T-helper 17 cell (primary cell): ENCODE data around the gene CNNM3. TPM values are rescaled to one million over a fixed set of nuclear protein-coding genes. Genes with fewer than 3 reads are reported as not detected.

Source experiments
- ATAC-seq: fragments of 150-1000 bp; cut with Tn5 transposase; 2 replicates; pipeline ENCODE4 v1.10.0; 2021; ENCODE audit warnings: mild to moderate bottlenecking, moderate library complexity
- DNase-seq, 3 donors: peaks; one replicate each; pipeline versions ENCODE4 v3.0.0 to v3.0.0-alpha.2; 2020 to 2021
- H3K9me3 ChIP-seq: one replicate; pipeline ENCODE4 v1.7.0; 2013; ENCODE audit warnings: low read length, mild to moderate bottlenecking; ENCODE audit not compliant: control insufficient read depth, poor library complexity, severe bottlenecking
- H3K27ac Mint-ChIP-seq: one replicate; pipeline ENCODE4 v1.8.0; 2022; ENCODE audit warnings: mild to moderate bottlenecking, moderate library complexity, mixed read lengths
- H3K27me3 Mint-ChIP-seq: one replicate; pipeline ENCODE4 v1.8.0; 2022; ENCODE audit warnings: mixed read lengths
- H3K36me3 Mint-ChIP-seq: one replicate; pipeline ENCODE4 v1.8.0; 2022; ENCODE audit warnings: low read depth, mixed read lengths
- H3K4me1 Mint-ChIP-seq: one replicate; pipeline ENCODE4 v1.8.0; 2022; ENCODE audit warnings: mild to moderate bottlenecking, mixed read lengths
- H3K4me3 Mint-ChIP-seq: one replicate; pipeline ENCODE4 v1.8.0; 2022; ENCODE audit warnings: mild to moderate bottlenecking, moderate library complexity, mixed read lengths
- total RNA-seq, 4 donors: library from RNA in 2 of 4; stranded (reverse) in 2 of 4; gene quantifications; one replicate each; pipeline ENCODE4 v1.2.3 and lab custom pipeline; 2022 to 2026

The CNNM3 gene
- 10 to 100 TPM; 30.8 to 39.5 TPM for total RNA-seq
- 38.0 to 42.4 reads per million in 2 donors for total RNA-seq (lab: John Stamatoyannopoulos, UW)

- no peaks in the 10 kb centered on the region for H3K9me3 ChIP-seq
- DNase-seq (peak; percentile 91 to 96 (median 94)), ATAC-seq (peak; percentile 93)
- Mint-ChIP-seq H3K27ac (peak within 1 kb of the TSS; percentile 77), H3K4me3 (peak within 1 kb of the TSS; percentile 88), H3K36me3 (no peaks in the 10 kb centered on the region), H3K27me3 (no peaks in the 10 kb centered on the region), H3K4me1 (peaks cover 50% of the 10 kb centered on the region)
Measured at GRCh38 chr2:96816127-96816835, at the start of gene CNNM3. TSS of gene CNNM3 (plus strand) at chr2:96816268. CDS start at chr2:96816278, 10 bp downstream.

- H3K4me1 Mint-ChIP-seq, result peaks cover 40% of the 10 kb centered on the region
- ATAC-seq (no peak), DNase-seq (no peak)
- no peaks in the 10 kb centered on the region for H3K27me3 Mint-ChIP-seq
- no peaks in the 10 kb centered on the region for H3K9me3 ChIP-seq
- H3K27ac Mint-ChIP-seq, result peak overlapping the region; percentile 41
- no peak overlapping the region for H3K4me3 Mint-ChIP-seq
- H3K36me3 Mint-ChIP-seq, result no peaks in the 10 kb centered on the region
Measured at GRCh38 chr2:96767135-96767871, 48.8 kb upstream of the CNNM3 start.

- H3K27me3 Mint-ChIP-seq, result no peaks in the 10 kb centered on the region
- no peaks in the 10 kb centered on the region for H3K9me3 ChIP-seq
- ATAC-seq (no peak), DNase-seq (no peak)
- no peak overlapping the region for H3K4me3 Mint-ChIP-seq
- H3K36me3 Mint-ChIP-seq, result no peaks in the 10 kb centered on the region
- H3K27ac Mint-ChIP-seq, result peak overlapping the region; percentile 60
- H3K4me1 Mint-ChIP-seq, result peaks cover 42% of the 10 kb centered on the region
Measured at GRCh38 chr2:96768083-96768561, 47.9 kb upstream of the CNNM3 start.

GRCh38 chr2:96769814-96770213, 46.3 kb upstream of the CNNM3 start:
- DNase-seq (no peak), ATAC-seq (no peak)
- H3K36me3 Mint-ChIP-seq, result no peaks in the 10 kb centered on the region
- no peaks in the 10 kb centered on the region for H3K27me3 Mint-ChIP-seq
- peak overlapping the region; percentile 60 for H3K27ac Mint-ChIP-seq
- H3K4me3 Mint-ChIP-seq, result no peak overlapping the region
- no peaks in the 10 kb centered on the region for H3K9me3 ChIP-seq
- H3K4me1 Mint-ChIP-seq, result peaks cover 40% of the 10 kb centered on the region

- H3K27ac Mint-ChIP-seq, result peak overlapping the region; percentile 60
- peaks cover 40% of the 10 kb centered on the region for H3K4me1 Mint-ChIP-seq
- ATAC-seq, result no peak
- no peak overlapping the region for H3K4me3 Mint-ChIP-seq
- H3K36me3 Mint-ChIP-seq, result no peaks in the 10 kb centered on the region
- no peaks in the 10 kb centered on the region for H3K27me3 Mint-ChIP-seq
- no peak for DNase-seq
- H3K9me3 ChIP-seq, result no peaks in the 10 kb centered on the region
Measured at GRCh38 chr2:96770442-96771202, 45.4 kb upstream of the CNNM3 start.

- H3K4me3 Mint-ChIP-seq, result peak overlapping the region; percentile 91
- DNase-seq (no peak), ATAC-seq (no peak)
- peak overlapping the region; percentile 95 for H3K27ac Mint-ChIP-seq
- no peaks in the 10 kb centered on the region for H3K27me3 Mint-ChIP-seq
- H3K4me1 Mint-ChIP-seq, result peaks cover 32% of the 10 kb centered on the region
- no peaks in the 10 kb centered on the region for H3K9me3 ChIP-seq
- H3K36me3 Mint-ChIP-seq, result no peaks in the 10 kb centered on the region
Measured at GRCh38 chr2:96771796-96772618, 44.1 kb upstream of the CNNM3 start.

- ATAC-seq (no peak), DNase-seq (no peak)
- Mint-ChIP-seq H3K4me1 (peaks cover 29% of the 10 kb centered on the region), H3K36me3 (no peaks in the 10 kb centered on the region), H3K27ac (peak overlapping the region; percentile 95), H3K4me3 (peak overlapping the region; percentile 91), H3K27me3 (no peaks in the 10 kb centered on the region)
- no peaks in the 10 kb centered on the region for H3K9me3 ChIP-seq
Measured at GRCh38 chr2:96772903-96773671, 43.0 kb upstream of the CNNM3 start.

- no peaks in the 10 kb centered on the region for H3K27me3 Mint-ChIP-seq
- peak; percentile 80 for ATAC-seq
- H3K4me3 Mint-ChIP-seq, result peak overlapping the region; percentile 91
- H3K36me3 Mint-ChIP-seq, result no peaks in the 10 kb centered on the region
- H3K4me1 Mint-ChIP-seq, result peaks cover 23% of the 10 kb centered on the region
- peak in 1 of 3 donors; percentile 28 for DNase-seq
- H3K9me3 ChIP-seq, result no peaks in the 10 kb centered on the region
- peak overlapping the region; percentile 95 for H3K27ac Mint-ChIP-seq
Measured at GRCh38 chr2:96773922-96774321, 42.1 kb upstream of the CNNM3 start.

- DNase-seq (no peak), ATAC-seq (no peak)
- H3K9me3 ChIP-seq, result no peaks in the 10 kb centered on the region
- no peak overlapping the region for H3K27ac Mint-ChIP-seq
- peaks cover 21% of the 10 kb centered on the region for H3K4me1 Mint-ChIP-seq
- no peaks in the 10 kb centered on the region for H3K36me3 Mint-ChIP-seq
- H3K27me3 Mint-ChIP-seq, result no peaks in the 10 kb centered on the region
- H3K4me3 Mint-ChIP-seq, result peak overlapping the region; percentile 62
Measured at GRCh38 chr2:96775160-96775559, 40.9 kb upstream of the CNNM3 start.

GRCh38 chr2:96783388-96783787, 32.7 kb upstream of the CNNM3 start:
- Mint-ChIP-seq H3K4me1 (no peaks in the 10 kb centered on the region), H3K4me3 (no peak overlapping the region), H3K27me3 (no peaks in the 10 kb centered on the region), H3K27ac (no peak overlapping the region), H3K36me3 (no peaks in the 10 kb centered on the region)
- no peaks in the 10 kb centered on the region for H3K9me3 ChIP-seq
- ATAC-seq (no peak), DNase-seq (no peak)

- no peak for DNase-seq
- no peak overlapping the region for H3K27ac Mint-ChIP-seq
- no peaks in the 10 kb centered on the region for H3K36me3 Mint-ChIP-seq
- no peaks in the 10 kb centered on the region for H3K9me3 ChIP-seq
- ATAC-seq, result no peak
- no peaks in the 10 kb centered on the region for H3K27me3 Mint-ChIP-seq
- peaks cover 6% of the 10 kb centered on the region for H3K4me1 Mint-ChIP-seq
- H3K4me3 Mint-ChIP-seq, result no peak overlapping the region
Measured at GRCh38 chr2:96787411-96787810, 28.7 kb upstream of the CNNM3 start.
